AG10803 (cell line): ENCODE results near the gene PCP4L1.

Source experiments
- DNase-seq: peaks from one replicate; pipeline ENCODE4 v3.0.0; 2010; ENCODE audit warnings: low read depth
- H3K4me3 ChIP-seq: 2 replicates; pipeline ENCODE4 v1.5.1; 2011; ENCODE audit warnings: mild to moderate bottlenecking, low read length, control low read depth
- TF ChIP-seq, protein P1 (sequence below): conservative IDR thresholded peaks from 2 replicates; pipeline ENCODE4 v1.5.1; 2011; ENCODE audit warnings: mild to moderate bottlenecking, low read length, control low read depth, inconsistent platforms

Gene PCP4L1

DNA sequence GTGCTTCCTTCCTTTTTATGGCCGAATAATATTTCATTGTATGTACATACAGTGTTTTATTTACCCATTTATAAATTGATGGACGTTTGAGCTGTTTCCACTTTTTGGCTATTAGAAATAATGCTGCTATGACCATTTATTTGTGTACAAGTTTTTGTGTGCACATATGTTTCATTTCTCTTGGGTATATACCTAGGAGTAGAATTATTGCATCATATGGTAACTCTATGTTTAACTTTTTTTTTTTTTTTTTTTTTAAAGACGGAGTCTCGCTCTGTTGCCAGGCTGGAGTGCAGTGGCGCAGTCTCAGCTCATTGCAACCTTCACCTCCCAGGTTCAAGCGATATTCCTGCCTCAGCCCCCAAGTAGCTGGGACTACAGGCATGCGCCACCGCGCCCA is 74.6 kb downstream of the PCP4L1 start:
- H3K4me3 ChIP-seq, result no peak overlapping the region
- TF ChIP-seq, protein P1, sequence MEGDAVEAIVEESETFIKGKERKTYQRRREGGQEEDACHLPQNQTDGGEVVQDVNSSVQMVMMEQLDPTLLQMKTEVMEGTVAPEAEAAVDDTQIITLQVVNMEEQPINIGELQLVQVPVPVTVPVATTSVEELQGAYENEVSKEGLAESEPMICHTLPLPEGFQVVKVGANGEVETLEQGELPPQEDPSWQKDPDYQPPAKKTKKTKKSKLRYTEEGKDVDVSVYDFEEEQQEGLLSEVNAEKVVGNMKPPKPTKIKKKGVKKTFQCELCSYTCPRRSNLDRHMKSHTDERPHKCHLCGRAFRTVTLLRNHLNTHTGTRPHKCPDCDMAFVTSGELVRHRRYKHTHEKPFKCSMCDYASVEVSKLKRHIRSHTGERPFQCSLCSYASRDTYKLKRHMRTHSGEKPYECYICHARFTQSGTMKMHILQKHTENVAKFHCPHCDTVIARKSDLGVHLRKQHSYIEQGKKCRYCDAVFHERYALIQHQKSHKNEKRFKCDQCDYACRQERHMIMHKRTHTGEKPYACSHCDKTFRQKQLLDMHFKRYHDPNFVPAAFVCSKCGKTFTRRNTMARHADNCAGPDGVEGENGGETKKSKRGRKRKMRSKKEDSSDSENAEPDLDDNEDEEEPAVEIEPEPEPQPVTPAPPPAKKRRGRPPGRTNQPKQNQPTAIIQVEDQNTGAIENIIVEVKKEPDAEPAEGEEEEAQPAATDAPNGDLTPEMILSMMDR, result no peak
- DNase-seq, result no peak
